ENCODE results near the gene RIN3.

DNA sequence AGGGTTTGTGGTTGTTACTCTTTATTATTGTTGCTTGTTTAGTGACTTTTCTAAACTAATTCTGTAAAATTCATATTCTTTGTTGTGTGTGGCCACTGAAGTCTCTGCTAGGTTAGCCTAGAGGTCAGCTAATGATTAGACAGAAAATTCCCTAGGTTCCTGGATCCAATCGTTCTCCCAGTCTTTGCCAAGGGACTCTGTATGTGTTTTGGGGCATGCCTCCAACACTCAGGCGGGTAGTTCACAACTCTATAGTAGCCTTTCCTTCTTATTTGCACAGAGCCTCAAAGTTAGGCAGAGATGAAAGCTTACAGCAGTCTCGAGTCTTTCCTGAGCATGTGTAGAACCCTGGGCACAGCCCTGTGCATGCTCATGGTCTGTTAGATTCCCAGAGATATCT lies 32.7 kb upstream of the RIN3 start:
- TF ChIP-seq, protein P1, sequence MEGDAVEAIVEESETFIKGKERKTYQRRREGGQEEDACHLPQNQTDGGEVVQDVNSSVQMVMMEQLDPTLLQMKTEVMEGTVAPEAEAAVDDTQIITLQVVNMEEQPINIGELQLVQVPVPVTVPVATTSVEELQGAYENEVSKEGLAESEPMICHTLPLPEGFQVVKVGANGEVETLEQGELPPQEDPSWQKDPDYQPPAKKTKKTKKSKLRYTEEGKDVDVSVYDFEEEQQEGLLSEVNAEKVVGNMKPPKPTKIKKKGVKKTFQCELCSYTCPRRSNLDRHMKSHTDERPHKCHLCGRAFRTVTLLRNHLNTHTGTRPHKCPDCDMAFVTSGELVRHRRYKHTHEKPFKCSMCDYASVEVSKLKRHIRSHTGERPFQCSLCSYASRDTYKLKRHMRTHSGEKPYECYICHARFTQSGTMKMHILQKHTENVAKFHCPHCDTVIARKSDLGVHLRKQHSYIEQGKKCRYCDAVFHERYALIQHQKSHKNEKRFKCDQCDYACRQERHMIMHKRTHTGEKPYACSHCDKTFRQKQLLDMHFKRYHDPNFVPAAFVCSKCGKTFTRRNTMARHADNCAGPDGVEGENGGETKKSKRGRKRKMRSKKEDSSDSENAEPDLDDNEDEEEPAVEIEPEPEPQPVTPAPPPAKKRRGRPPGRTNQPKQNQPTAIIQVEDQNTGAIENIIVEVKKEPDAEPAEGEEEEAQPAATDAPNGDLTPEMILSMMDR (IDR thresholded peaks at IDR 0.05 in 8 of 11, conservative IDR thresholded peaks at IDR 0.05 in 3 of 11) = no peak
- no peak for TF ChIP-seq POLR2A (IDR thresholded peaks at IDR 0.05)

Measured in spleen (tissue), 7 donors.